PC-9 (cell line): Measurements from ENCODE around the gene NPFFR1. TPM values are rescaled to one million over a fixed set of nuclear protein-coding genes. Genes with fewer than 3 reads are reported as not detected.

Experiments used
- BruUV-seq: library from RNA; stranded (reverse); fragments of 400-500 nt; replicated peaks from 2 replicates; lab custom pipeline; 2021; lab: Mats Ljungman, UMichigan
- CTCF ChIA-PET: fragments of 300-600 bp; sonication (Branson Sonifier 250); formaldehyde crosslinking; loops from one replicate; lab custom pipeline; 2022; ENCODE audit warnings: antibody characterized with exemption; lab: Charles Lee
- POLR2A ChIA-PET: fragments of 300-600 bp; sonication (Branson Sonifier 250); formaldehyde crosslinking; loops from one replicate; lab custom pipeline; 2022; ENCODE audit warnings: antibody characterized with exemption; ENCODE audit not compliant: unreplicated experiment; lab: Charles Lee
- DNase-seq, 2 experiments: peaks; one replicate each; pipeline versions ENCODE4 v3.0.0 to v3.0.0-alpha.2; 2015 to 2022; ENCODE audit warnings: mixed read lengths in 1 of 2
- H2AFZ ChIP-seq: fragments of 200-600 bp; sonication (generic); 2 replicates; pipeline ENCODE4 v1.8.1; 2017; ENCODE audit warnings: antibody characterized with exemption
- H3F3A ChIP-seq: fragments of 200-600 bp; sonication (generic); 2 replicates; pipeline ENCODE4 v1.8.1; 2017; ENCODE audit warnings: antibody characterized with exemption, mild to moderate bottlenecking, low read depth; ENCODE audit not compliant: insufficient read depth
- H3K27ac ChIP-seq: fragments of 200-600 bp; sonication (generic); 2 replicates; pipeline ENCODE4 v1.6.1; 2016; ENCODE audit warnings: mixed run types
- H3K27me3 ChIP-seq: fragments of 200-600 bp; sonication (generic); 2 replicates; pipeline ENCODE4 v1.6.1; 2016; ENCODE audit warnings: low read depth, mixed run types; ENCODE audit not compliant: insufficient read depth
- H3K36me3 ChIP-seq: fragments of 200-600 bp; sonication (generic); 2 replicates; pipeline ENCODE4 v1.6.1; 2016; ENCODE audit warnings: low read depth, mixed run types
- H3K4me1 ChIP-seq: fragments of 200-600 bp; sonication (generic); replicated peaks from 2 replicates; pipeline ENCODE4 v1.6.1; 2016; ENCODE audit warnings: mixed run types; ENCODE audit not compliant: insufficient read depth
- H3K4me2 ChIP-seq: fragments of 200-600 bp; sonication (generic); 2 replicates; pipeline ENCODE4 v1.6.1; 2017; ENCODE audit warnings: mixed run types
- H3K4me3 ChIP-seq: fragments of 200-600 bp; sonication (generic); 2 replicates; pipeline ENCODE4 v1.6.1; 2016; ENCODE audit warnings: mixed run types
- H3K79me2 ChIP-seq: fragments of 200-600 bp; sonication (generic); 2 replicates; pipeline ENCODE4 v1.6.1; 2017; ENCODE audit warnings: low read depth, mixed run types
- H3K9me2 ChIP-seq: fragments of 200-600 bp; sonication (generic); 2 replicates; pipeline ENCODE4 v1.8.1; 2017; ENCODE audit warnings: mild to moderate bottlenecking; ENCODE audit not compliant: insufficient read depth
- H3K9me3 ChIP-seq: fragments of 200-600 bp; sonication (generic); 2 replicates; pipeline ENCODE4 v1.8.1; 2016; ENCODE audit warnings: low read depth; ENCODE audit not compliant: insufficient read depth
- H4K20me1 ChIP-seq: fragments of 200-600 bp; sonication (generic); 2 replicates; pipeline ENCODE4 v1.8.1; 2017; ENCODE audit not compliant: insufficient read depth
- CTCF ChIP-seq: fragments of 200-600 bp; sonication (generic); conservative IDR thresholded peaks from 2 replicates; pipeline ENCODE4 v1.6.1; 2017; ENCODE audit warnings: mixed run types, antibody characterized with exemption, mild to moderate bottlenecking, moderate library complexity
- EZH2 ChIP-seq: fragments of 200-600 bp; sonication (generic); IDR thresholded peaks from 2 replicates; pipeline ENCODE4 v1.8.0; 2017; ENCODE audit warnings: antibody characterized with exemption, low read depth
- intact Hi-C: fragments of 100-400 bp; cut with micrococcal nuclease; formaldehyde crosslinking; loops from one replicate; pipeline ENCODE4 v1.10.0; 2022; ENCODE audit not compliant: unreplicated experiment
- total RNA-seq: library from RNA; stranded (reverse); gene quantifications from 2 replicates; pipeline ENCODE4 v1.2.3, GENCODE V29; 2021

NPFFR1 gene
- total RNA-seq, 1 experiment from 2014 or later: 0.09 TPM

GRCh38 chr10:70285476-70285831 is 1.6 kb upstream of the NPFFR1 start:
- TF ChIP-seq CTCF: no peak
- no peak for TF ChIP-seq EZH2
- CTCF ChIA-PET: no interaction called here
- Histone ChIP-seq H3K79me2 (no peaks in the 10 kb centered on the region), H3K27me3 (peaks cover 26% of the 10 kb centered on the region), H3K9me3 (no peaks in the 10 kb centered on the region), H4K20me1 (no peaks in the 10 kb centered on the region), H3K36me3 (no peaks in the 10 kb centered on the region), H3K27ac (no peak overlapping the region), H3K4me2 (no peak overlapping the region), H3K9me2 (0 out of 2 replicates have a peak, but pooled peaks cover 4% of the 10 kb centered on the region), H2AFZ (no peak overlapping the region), H3K4me3 (no peak overlapping the region), H3F3A (peaks cover 6% of the 10 kb centered on the region; the same call in 1 of the 2 replicates), H3K4me1 (peaks cover 5% of the 10 kb centered on the region; the same call in 1 of the 2 replicates)
- POLR2A ChIA-PET: no interaction called here
- BruUV-seq: no TSS peak
- DNase-seq: no peak
- intact Hi-C loops: no loop called here

GRCh38 chr10:70284542-70285475 is 1.0 kb upstream of the NPFFR1 start:
- Histone ChIP-seq H3K79me2 (no peaks in the 10 kb centered on the region), H3K4me1 (no peaks in the 10 kb centered on the region), H3F3A (no peaks in the 10 kb centered on the region), H4K20me1 (no peaks in the 10 kb centered on the region), H3K27ac (no peak overlapping the region), H3K4me2 (no peak overlapping the region), H3K27me3 (peaks cover 26% of the 10 kb centered on the region), H3K36me3 (no peaks in the 10 kb centered on the region), H3K4me3 (no peak overlapping the region), H3K9me2 (0 out of 2 replicates have a peak, but pooled peaks cover 6% of the 10 kb centered on the region), H2AFZ (no peak overlapping the region), H3K9me3 (no peaks in the 10 kb centered on the region)
- intact Hi-C loops: no loop called here
- no peak for DNase-seq
- POLR2A ChIA-PET: no interaction called here
- TF ChIP-seq CTCF (no peak), EZH2 (no peak)
- CTCF ChIA-PET: interaction anchor here (0.6 kb wide), 2 partner anchors 77 to 199 kb away, joined by 3 read pairs; no protein-coding TSS in a partner anchor
- BruUV-seq: no TSS peak

- H3K36me3 ChIP-seq: no peaks in the 10 kb centered on the region
- H3K4me3 ChIP-seq: no peak overlapping the region
- peaks cover 26% of the 10 kb centered on the region for H3K27me3 ChIP-seq
- TF ChIP-seq CTCF: no peak
- TF ChIP-seq EZH2: no peak
- 0 out of 2 replicates have a peak, but pooled peaks cover 6% of the 10 kb centered on the region for H3K9me2 ChIP-seq
- H3K27ac ChIP-seq: no peak overlapping the region
- H3K79me2 ChIP-seq: no peaks in the 10 kb centered on the region
- ChIA-PET POLR2A (no interaction called here), CTCF (no interaction called here)
- no TSS peak for BruUV-seq
- no peaks in the 10 kb centered on the region for H4K20me1 ChIP-seq
- intact Hi-C loops: no loop called here
- H3K9me3 ChIP-seq: no peaks in the 10 kb centered on the region
- DNase-seq: no peak
- H3K4me2 ChIP-seq: no peak overlapping the region
- no peak overlapping the region for H2AFZ ChIP-seq
- H3K4me1 ChIP-seq: no peaks in the 10 kb centered on the region
- H3F3A ChIP-seq: no peaks in the 10 kb centered on the region
Observed at GRCh38 chr10:70283071-70283444, 746 bp downstream of the NPFFR1 start.
